GM19463 (cell line): Measurements from ENCODE around the gene SLC1A2.

Experiments
- ATAC-seq: cut with Tn5 transposase; IDR thresholded peaks from one replicate; pipeline ENCODE4 v1.9.1; 2021; ENCODE audit warnings: mild to moderate bottlenecking, moderate library complexity; ENCODE audit not compliant: unreplicated experiment

The SLC1A2 gene

DNA sequence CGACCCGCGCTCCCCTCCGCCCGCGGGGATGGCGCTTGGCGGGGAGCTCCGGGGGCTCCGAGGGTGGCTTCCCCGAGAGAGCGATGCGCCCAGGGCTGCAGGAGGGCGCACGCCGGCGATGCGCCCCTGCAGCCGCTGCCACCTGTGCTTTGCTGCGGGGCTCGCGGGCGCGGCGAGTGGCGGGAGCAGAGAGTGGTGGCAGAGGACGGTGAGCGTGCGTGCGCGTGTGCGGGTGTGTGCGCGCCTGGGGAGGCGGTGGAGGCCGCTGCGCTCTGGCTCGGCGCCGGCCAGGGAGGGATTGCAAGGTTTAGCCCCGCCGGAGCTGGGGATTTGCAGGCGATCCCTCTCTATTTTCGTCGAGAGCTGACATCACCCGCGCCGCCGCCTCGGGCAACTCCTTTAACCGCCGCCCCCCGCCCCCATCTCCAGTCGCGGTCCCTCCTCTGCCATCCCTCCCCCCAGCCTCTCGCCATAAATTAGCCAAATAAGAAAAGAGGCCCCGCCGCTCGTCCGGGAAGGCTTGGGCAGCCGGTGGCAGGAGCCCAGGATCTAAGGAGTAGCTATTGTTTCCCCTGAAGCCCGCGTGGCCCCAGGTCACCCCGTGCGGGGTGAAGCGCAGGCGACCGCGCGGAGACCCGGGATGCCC is at the start of gene SLC1A2:
SLC1A2 (minus strand) TSS at position 375 of the 646 bp plus-strand sequence. CDS start 592 bp downstream, outside the sequence.
- no peak for ATAC-seq

DNA sequence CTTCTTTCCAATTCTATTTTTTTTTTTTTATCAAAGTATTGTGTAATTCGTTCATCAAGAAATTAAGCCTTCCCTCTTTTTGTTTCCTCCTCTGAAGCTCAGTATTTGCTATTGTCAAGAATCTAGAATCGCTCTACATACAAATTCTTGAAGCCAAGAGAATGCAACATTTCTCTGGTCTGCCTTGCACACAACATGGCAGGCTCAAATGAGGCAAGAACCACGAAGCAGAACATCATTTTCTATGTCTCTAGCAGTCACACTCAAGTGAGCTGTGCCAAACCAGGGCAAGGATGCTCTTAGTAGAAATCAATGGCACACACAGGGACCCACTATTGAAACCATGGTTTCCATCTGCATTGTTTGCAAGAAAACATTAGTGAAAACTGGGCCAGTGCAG is 46.7 kb upstream of the SLC1A2 start:
- ATAC-seq: no peak

DNA sequence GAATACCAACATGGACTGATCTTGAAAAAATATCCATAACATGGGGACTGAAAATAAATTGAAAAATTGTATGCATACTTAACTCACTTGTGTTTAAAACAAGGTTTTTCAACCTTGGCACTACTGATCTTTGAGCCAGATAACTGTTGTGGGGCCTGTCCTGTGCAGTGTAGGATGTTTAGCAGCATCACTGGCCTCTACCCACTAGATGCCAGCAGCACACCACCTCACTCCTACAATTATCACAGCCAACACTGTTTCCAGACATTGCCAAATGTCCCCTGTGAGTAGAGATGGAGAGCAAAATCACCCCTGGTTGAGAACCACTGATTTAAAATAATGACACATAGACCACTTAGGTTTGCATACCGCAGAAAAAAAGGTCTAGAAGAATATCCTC is 45.0 kb upstream of the SLC1A2 start:
- no peak for ATAC-seq

DNA sequence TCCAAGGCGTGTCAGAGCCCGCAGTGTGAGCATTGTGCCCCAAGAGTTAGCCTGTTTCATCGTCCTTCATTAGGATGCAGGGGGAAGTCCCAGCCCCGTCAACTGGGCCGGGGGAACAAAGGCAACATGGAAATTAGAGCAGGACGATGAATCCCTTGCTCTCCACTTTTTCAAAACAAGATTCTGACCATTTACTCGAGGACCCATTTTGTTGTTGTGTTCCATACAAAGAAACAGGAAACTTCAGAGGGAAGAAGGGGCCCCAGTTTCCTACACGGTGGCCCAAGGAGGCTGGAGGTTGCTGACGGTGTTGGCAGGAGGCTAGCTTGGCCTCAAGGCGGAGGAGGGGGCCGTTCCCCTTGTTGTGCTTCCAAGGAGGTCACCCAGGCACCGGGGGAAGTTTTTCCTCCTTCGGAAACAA is 44.0 kb upstream of the SLC1A2 start:
- ATAC-seq: no peak

DNA sequence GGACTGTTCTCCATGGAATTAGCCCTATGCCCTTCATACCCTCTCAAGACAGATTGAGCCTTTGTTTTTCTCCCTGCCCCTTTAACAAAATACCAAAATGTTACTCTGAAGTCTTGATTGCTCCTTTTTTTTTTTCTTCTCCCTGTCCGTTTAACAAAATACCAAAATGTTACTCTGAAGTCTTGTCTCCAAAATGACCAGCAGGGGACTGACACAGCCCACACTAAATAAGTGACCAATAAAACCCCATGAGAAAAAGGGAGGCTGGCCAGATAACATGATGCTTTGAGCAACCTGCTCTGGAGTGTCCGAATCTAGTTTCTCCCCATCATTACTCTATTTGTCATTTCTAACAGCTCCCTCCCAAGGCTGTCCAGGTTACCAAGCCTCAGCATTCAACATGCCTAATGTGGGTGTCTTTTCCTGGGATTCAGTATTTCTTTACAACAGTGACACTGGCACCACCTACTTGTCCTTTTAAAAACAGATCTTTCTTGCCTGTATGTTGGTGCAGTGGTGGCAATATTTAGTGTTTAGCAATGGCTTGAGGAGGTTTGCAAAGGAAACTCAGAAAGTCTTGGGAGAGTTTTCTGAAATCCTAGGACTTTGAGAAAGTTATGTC is 42.7 kb upstream of the SLC1A2 start:
- ATAC-seq: no peak

DNA sequence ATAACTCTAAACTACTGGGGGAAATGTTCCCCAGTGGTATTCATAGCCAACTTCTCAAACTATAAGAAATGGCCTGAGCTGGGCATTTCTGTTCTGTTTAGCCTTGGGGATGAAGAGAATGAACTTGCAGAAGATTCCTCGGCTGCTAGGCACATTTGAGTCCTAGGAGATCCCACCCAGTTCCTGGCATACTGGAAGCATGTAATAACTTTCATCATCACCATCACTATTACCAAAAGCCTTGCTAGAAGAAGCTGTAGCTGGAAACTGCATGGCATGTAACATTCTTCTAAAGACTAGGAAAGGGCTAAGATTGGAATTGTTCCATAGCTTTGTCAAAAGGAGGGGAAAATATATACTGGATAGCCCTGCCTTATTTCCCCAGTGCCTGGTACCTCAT is 40.1 kb upstream of the SLC1A2 start:
- no peak for ATAC-seq

DNA sequence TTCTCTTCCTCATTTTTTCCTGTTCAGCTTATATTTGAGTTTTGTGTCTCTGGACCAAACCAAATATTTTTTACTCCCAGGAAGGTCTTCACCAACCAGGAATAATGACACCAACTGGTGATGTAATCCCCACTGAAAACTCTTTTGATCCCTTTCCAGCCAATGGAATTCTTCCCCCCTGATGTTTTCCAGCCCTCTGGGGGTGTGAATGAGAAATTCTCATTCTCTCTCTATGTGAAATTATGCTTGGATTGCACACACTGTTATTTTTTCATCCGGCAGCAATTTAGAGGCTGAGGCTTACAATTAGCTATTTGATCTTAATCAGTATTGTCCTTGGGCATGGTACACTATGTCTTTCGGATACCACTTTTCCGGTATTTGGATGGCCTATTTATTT is 39.5 kb upstream of the SLC1A2 start:
- no peak for ATAC-seq

DNA sequence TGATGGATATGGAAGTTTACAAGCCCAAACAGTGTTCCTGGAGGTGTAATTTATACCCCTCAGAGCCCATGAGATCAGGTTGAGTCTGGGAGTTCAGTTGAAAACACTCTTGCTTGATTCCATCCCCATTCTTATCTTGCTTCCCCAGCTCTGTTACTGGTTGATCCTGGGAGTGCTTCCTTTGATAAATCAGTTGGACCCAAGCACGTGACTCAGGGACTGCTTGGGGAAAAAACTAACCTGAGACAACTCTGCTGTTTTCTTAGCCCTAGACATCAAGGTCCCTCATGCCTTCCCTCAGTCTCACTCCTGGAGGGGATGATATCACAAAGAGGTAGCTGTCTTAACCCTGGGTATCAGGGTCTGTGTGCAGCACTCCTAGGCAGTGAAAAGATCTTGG is 35.0 kb upstream of the SLC1A2 start:
- ATAC-seq: no peak

DNA sequence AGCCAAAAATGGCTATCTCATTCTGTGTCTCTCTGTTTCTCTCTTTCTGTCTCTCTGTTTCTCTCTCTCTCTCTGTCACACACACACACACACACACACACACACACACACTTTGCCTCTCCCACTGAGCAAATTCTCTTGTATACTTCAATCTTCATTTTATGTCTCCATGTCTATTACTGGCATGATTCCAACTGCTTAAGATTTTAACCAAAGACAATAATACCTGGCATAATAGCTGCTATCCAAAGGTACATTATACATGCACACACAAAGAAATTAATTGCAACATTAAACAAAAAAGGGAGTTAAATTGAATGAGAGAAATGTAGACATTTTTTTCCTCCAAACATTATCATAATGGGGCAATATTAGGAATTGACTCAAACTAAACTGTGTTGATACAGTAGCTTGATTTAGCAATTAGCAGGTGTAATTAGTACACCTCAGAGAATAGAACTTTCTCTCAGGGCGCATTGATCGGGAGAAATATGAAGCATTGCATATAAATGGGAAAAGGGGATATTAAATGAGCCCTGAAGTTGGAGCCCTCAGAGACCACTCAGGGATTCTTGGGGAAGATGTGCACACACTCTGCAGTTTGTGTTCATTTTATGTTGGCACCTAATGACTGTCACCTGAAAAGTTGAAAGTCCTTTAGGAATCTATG is 17.4 kb upstream of the SLC1A2 start:
- no peak for ATAC-seq

DNA sequence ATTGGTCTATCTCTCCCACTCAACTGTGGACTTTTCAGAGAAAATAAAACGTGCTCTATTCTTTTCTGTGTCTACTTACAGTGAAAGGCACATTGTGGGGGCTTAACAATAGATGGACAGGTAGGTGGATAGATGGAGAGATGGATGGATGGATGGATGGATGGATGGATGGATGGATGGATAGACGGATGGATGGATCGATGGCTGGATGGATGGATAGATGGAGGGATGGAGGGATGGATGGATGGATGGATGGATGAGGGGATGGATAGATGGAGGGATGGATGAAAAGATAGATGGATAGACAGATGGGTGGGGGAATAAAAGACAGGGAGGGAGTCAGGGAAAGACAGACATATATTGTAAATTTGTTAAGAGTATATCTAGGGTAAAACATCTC is 14.2 kb upstream of the SLC1A2 start:
- ATAC-seq: no peak

DNA sequence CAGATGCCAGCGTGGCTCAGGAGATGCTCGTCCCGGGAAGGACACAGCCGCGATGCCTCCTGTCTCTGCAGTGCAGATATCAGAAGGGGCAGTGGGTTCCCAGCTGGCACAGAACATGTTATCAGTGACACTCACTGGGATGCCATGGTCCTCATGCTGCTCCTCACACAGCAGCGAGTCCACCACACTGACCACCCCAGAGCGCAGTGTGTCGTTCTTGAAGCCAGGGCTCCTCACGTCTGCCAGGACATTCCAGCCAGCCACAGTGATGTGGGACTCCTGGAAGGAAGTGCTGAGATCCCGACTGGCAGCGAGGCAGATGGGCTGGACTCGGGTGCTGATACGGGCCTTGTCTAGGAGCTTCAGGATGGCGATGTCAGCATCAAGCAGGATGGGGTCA is 13.1 kb upstream of the SLC1A2 start:
- no peak for ATAC-seq

DNA sequence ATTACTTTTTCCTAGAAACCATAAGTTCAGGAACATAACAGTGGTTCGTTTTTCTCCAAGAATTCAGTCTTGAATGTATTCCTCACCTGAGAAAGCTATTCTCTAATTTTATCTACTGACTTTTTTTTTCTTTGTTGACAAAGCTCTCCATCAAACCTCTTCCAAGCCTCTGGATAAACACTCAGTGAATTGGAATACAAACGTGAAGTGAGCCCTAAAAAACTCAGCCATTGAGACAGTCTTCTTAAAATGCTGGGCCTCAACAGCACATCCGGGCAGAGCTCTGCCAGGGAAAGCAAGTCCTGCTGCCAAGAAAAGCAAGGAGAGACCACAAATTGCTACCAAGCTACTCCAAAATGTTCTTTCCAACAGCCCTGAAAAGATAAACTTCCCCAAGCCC is 7.7 kb upstream of the SLC1A2 start:
- no peak for ATAC-seq

DNA sequence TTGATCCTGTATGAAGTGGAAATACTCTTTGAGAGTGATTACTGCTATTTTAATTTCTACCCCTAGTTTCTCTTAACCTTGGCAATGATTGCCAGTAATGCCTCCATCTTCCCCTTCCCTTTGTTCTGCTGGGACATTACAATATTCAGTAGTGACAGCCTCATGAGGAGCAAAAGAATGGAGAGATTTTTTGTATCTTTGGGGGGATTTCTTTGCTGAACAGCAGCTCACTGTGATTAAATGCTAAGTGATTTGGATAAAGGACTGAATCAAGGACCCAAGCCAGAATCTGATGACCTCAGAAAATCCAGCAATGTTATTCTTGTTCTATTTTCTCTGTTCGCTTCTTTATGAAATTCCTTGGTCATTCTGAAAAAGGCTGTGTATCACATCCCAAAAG is 7.0 kb upstream of the SLC1A2 start:
- no peak for ATAC-seq

DNA sequence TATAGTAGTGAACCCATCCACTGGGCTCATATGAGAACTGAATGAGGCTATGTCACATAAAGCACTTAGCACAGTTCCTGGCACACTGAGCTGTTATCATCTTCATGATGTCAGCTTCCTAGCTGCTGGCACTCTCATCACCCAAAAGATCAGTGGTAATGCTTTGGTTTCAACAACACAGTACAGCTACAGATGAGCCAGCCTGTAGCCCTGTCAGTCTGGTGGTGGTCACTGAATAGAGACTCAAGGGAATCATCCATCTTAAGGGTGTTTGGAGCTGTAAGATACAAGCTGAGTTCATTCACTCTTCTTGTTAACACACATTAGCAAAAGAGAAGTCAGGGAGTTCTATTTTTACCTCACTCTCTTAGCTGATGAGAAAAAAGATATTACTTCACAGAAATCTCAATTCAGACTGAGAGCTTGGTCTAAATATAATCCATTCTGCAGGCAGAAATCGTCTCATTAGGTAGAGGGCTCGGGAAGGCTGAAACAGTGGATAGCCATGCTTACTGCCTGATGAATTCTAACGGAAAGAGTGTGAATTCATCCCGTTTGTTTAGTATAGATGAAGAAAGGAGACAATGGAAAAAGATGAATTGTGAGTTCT is 6.3 kb upstream of the SLC1A2 start:
- no peak for ATAC-seq

DNA sequence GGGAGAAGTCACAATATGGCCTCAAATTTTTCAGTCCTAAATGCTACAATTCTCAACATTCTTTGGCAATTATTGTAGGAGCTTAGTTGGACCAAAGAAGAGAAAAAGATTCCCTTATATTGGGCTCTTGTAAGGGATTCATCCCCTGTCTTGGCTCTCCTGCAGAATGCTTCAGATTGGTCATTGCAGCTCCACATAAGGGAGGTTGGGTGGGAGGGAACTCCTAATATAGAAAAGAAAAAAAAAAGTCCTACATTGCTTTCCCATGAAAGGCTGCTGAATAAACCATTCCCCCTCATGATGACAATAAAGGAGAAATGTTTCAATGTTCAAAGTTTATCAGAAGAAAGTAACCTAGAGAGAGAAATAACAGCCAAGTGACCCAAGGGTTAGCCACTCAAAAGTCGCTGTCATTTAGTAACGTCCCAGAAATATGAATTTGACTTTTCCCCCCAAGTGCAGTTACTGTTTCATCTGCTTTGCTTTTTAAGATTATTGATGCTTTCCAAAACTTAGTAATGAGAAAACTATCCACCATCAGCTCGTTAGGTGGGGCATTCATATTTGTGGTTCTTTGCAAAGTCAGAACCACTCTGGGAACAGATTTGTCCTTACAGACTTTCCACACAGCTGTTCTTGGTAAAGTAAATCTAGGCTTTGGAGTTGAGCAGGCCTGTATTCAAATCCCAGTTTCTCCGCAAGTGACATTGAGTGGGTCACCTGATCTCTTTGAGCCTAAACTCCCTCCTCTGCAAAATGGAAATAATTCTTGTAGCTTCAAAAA is 5.0 kb upstream of the SLC1A2 start:
- no peak for ATAC-seq

DNA sequence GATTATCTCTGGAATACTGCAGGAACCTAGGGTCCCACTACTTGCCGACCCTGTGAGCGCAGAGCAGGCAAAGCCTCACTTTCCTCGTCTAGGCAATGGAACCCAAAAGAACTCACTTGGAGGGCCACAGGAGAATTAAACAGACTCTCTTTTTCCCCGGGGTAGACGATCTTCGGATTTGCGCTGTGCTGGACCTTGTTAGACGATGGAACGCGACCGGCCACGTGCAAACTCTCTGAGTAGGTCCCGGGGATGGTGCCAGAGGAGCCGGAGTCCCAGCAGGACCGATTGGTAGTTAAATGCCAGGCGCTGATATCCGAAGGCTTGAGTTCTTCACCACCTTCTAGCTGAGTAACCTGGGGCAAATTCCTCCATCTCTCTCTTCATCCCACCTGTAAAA is 1.0 kb upstream of the SLC1A2 start:
- no peak for ATAC-seq

DNA sequence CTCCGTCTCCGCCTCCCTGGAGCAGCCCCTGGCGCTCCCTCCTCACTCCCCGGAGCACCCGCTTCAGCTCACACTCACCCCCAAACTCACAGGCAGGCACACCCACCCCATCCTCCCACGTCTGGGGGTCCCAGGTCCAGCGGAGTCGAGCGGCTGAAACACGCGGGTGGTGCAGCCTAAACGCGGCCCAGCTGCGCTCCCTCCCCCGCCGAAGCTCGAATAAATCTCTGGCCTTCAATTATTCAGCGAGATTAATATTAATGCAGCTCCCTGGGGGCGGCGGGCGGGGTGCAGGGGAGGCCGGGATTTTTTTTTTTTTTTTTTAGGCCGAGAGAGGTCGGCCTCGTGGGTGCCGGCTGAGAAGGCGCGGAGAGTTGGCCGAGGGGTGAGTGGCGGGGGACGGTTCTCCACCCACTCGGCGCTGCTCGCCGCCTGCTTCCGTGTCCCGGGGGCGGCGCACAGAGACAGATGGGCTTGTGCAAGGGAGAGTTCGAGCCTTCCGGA is 524 bp upstream of the SLC1A2 start:
- no peak for ATAC-seq

DNA sequence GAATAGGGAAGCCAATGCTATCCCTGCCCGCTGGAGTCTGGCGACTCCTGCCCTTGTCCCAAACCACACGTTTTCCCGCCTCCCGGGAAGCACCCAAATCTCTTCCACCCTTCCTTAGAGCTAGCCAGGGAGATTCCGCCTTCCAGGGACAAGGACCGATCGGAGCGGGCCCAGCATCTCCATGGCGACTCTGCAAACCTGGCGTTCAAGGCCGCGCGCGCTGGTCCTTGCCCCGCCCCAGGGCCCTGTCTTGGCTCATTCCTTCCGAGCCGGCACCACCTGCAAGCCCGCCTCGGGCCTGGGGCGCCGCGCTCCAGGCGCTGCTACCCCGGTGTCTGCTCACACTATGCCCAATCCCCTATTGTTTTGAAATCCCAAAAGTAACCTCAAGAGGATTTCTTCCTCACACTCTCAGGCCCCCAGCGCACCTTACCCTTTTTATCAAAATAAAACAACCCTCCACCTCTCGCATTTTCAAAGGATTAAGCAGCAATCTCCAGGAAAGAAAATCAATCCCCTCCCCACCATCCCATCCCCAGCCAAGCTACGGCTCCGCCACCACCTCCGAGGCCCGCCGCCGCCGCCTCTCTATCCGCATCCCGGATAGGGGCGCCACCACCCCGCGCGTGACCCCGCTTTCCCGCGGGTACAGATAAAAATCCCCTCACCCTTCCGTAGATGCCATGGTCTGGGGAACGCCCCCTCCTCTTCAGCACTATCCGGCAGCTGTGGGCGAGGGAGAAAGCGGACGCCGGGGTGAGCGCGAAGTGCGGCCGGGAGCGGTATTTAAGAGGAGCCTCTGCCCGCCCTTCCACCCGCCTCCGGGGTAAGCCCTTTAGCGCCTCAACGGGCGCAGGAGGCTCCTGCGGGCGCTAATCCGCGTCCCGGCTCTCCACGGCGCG is 825 bp downstream of the SLC1A2 start:
- no peak for ATAC-seq

DNA sequence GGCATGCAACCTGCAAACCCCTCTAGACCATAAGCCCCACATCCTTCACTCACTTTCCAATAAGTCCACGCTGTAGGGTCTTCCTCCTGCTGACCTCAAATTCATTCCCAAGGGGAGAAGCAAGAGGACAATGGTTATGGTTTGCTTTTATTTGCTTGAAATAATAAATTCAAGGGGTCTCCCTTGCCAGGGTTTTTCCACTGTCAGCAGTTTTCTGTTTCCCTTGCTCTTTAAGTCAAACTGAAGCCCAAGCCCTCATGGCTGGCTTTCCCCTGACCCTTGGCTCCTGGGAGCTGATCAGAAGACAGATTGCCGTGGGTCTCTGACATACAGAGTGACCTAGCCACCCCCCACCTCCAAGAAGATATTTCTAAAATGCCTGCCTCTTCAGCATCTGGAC is 3.9 kb downstream of the SLC1A2 start:
- no peak for ATAC-seq

DNA sequence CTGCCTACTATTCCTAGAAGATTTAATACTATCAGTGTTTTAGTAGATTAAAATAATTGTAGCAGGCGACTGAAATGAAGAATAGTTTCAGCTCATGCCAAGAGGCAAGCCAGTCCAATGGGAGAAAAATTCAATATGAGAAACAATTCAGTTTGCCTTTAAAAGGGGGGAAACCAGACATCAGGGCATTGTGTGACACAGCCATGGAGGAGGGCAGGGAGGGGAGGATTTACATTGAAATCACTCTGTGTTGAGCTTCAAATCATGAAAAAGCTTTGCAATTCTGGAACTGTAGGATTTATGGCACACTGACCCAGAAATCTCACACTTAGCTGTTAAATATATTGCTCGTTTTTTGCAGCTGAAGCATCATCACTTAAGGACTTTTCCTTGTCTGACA is 4.6 kb downstream of the SLC1A2 start:
- no peak for ATAC-seq
